Ovary (tissue), 3 donors: ENCODE data around the gene NAA15.

Experiments
- CTCF ChIP-seq, 3 donors: fragments of 450-650 bp in 2 of 3; fragments of 200-600 bp in 1 of 3; IDR thresholded peaks; one replicate each; pipeline versions ENCODE4 v1.5.1 to v1.8.0; 2016 to 2022; ENCODE audit warnings: antibody characterized with exemption in 3 of 3, mild to moderate bottlenecking in 1 of 3
- POLR2A ChIP-seq: fragments of 450-650 bp; IDR thresholded peaks from one replicate; pipeline ENCODE4 v1.6.1; 2017; ENCODE audit warnings: antibody characterized with exemption, mild to moderate bottlenecking, moderate library complexity
- donor health status: DM: no; HTN: no; CAD: no.

- TF ChIP-seq CTCF (IDR thresholded peaks at IDR 0.05) = no peak
- TF ChIP-seq POLR2A = no peak
These were observed 13.9 kb downstream of the NAA15 start for GRCh38 chr4:139315221-139315675.
